Fibroblast of lung (primary cell): ENCODE results near the gene FAM13A.

ENCODE experiments used
- CTCF ChIP-seq, 2 donors: IDR thresholded peaks in 1 of 2; conservative IDR thresholded peaks in 1 of 2; 1 replicate in 1 of 2; 2 replicates in 1 of 2; pipeline ENCODE4 v1.5.1; 2011 to 2012; ENCODE audit warnings: low read length in 2 of 2, control low read depth in 1 of 2, inconsistent platforms in 1 of 2, low read depth in 1 of 2, mild to moderate bottlenecking in 1 of 2
- EZH2 ChIP-seq: IDR thresholded peaks from 2 replicates; pipeline ENCODE4 v1.5.1; 2012; ENCODE audit warnings: low read length, control low read depth, mild to moderate bottlenecking; ENCODE audit errors: missing control alignments

- no peak for TF ChIP-seq CTCF (conservative IDR thresholded peaks at IDR 0.05 in 1 of 2, IDR thresholded peaks at IDR 0.05 in 1 of 2; ENCODE audit: low read depth in 1 of 2, low read length in 2 of 2)
- no peak for TF ChIP-seq EZH2
These were observed 563 bp downstream of the FAM13A start for GRCh38 chr4:89056292-89056952.
